Measurements from ENCODE around the gene SUGCT.
A peak's percentile ranks its signal among the peaks of the same experiment; 100 is the strongest.

Gene SUGCT

DNA sequence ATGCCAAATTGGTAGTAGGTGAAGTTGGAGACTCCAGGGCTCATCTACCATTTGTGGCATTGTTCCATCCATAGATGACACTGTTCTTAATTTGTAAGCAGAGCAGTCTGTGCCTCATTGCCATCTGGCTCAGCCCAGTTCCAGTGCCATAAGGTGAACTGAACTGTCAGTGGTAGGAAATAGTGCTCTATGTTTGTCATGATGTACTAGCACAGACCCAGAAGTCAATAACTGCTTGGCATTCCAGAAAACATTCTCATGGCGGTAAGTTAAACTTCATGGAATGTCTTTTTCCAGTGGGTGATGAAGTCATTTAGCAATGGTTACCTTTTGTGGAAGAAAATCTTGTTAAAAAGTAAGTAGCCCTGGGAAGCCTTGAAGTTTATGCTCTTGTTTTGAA lies 302.7 kb downstream of the SUGCT start:
- Histone ChIP-seq H3K27ac (peak overlapping the region; percentile 49 to 80), H3K4me3 (no peak overlapping the region)
- TF ChIP-seq, protein P1, sequence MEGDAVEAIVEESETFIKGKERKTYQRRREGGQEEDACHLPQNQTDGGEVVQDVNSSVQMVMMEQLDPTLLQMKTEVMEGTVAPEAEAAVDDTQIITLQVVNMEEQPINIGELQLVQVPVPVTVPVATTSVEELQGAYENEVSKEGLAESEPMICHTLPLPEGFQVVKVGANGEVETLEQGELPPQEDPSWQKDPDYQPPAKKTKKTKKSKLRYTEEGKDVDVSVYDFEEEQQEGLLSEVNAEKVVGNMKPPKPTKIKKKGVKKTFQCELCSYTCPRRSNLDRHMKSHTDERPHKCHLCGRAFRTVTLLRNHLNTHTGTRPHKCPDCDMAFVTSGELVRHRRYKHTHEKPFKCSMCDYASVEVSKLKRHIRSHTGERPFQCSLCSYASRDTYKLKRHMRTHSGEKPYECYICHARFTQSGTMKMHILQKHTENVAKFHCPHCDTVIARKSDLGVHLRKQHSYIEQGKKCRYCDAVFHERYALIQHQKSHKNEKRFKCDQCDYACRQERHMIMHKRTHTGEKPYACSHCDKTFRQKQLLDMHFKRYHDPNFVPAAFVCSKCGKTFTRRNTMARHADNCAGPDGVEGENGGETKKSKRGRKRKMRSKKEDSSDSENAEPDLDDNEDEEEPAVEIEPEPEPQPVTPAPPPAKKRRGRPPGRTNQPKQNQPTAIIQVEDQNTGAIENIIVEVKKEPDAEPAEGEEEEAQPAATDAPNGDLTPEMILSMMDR (IDR thresholded peaks at IDR 0.05) = no peak
- peak; percentile 78 for DNase-seq (ENCODE audit: low spot score)

- Histone ChIP-seq H3K4me3 (no peak overlapping the region), H3K27ac (peak overlapping the region; percentile 49 to 85)
These were observed 303.3 kb downstream of the SUGCT start for GRCh38 chr7:40437936-40438634.

GRCh38 chr7:40439686-40440085 lies 304.9 kb downstream of the SUGCT start:
- Histone ChIP-seq H3K4me3 (no peak overlapping the region), H3K27ac (peak overlapping the region in 1 of 2 donors; percentile 57)
- TF ChIP-seq, protein P1 (IDR thresholded peaks at IDR 0.05) = no peak
- DNase-seq (ENCODE audit: low spot score) = no peak

More at GRCh38 chr7:40437936-40438634, 303.3 kb downstream of the SUGCT start:
- TF ChIP-seq, protein P1 (IDR thresholded peaks at IDR 0.05) = no peak
- DNase-seq (ENCODE audit: low spot score) = no peak

GRCh38 chr7:40447345-40447744 lies 312.5 kb downstream of the SUGCT start:
- TF ChIP-seq, protein P1 (IDR thresholded peaks at IDR 0.05) = no peak
- Histone ChIP-seq H3K27ac (no peak overlapping the region), H3K4me3 (no peak overlapping the region)
- no peak for DNase-seq (ENCODE audit: low spot score)

DNA sequence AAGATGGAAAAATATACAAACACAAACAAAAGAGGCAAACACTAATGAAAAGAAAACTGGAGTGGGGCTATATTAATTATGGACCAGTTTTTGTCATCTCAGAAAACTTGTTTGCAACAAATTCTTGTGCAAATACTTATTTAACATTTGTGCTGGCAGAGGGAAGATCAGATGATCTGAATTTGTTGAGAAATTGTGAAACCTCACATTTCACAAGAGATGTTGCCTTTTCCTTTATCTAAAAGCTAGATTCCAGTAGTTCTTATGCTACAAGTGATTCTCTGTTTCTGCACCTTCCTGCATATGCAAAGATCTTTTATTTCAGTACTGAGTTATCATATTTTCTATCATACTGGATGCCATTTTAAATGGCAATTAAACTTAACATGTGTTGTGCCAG lies 320.7 kb downstream of the SUGCT start:
- Histone ChIP-seq H3K27ac (no peak overlapping the region), H3K4me3 (no peak overlapping the region)
- DNase-seq (ENCODE audit: low spot score) = no peak
- TF ChIP-seq, protein P1 (IDR thresholded peaks at IDR 0.05) = no peak

- TF ChIP-seq, protein P1 (IDR thresholded peaks at IDR 0.05) = no peak
- Histone ChIP-seq H3K4me3 (no peak overlapping the region), H3K27ac (no peak overlapping the region)
- no peak for DNase-seq (ENCODE audit: low spot score)
These were observed 323.1 kb downstream of the SUGCT start for GRCh38 chr7:40457776-40458480.

DNA sequence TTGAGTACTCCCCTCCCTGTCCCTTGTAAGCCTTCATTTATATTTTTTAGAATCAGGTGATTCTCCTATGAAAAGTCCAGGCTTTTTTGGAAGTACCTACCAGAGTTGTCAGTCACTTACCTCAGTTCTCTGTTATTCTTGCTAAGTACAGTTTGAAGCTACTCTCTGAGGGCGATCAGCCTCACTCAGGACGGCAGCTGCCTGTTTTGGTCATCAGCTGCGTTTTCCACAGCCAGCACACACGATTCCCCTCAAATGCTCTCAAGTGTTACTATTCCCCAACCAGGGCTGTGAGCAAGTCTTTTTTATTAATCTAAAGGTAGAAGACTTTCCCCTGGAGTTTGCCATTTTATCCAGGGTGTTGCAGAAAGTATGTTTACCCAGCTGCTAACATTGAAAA lies 328.6 kb downstream of the SUGCT start:
- Histone ChIP-seq H3K4me3 (peak overlapping the region; percentile 31), H3K27ac (peak overlapping the region in 1 of 2 donors; percentile 34)
- TF ChIP-seq, protein P1 (IDR thresholded peaks at IDR 0.05) = no peak
- no peak for DNase-seq (ENCODE audit: low spot score)

Measured in coronary artery (tissue), 2 donors.